AG09319 (cell line): ENCODE data around the gene VRK3.
A peak's percentile ranks its signal among the peaks of the same experiment; 100 is the strongest.

Experiments
- DNase-seq: peaks from one replicate; pipeline ENCODE4 v3.0.0-alpha.2; 2010; ENCODE audit warnings: low read depth; ENCODE audit errors: extremely low read depth
- CTCF ChIP-seq: IDR thresholded peaks from 2 replicates; pipeline ENCODE4 v1.5.1; 2011; ENCODE audit warnings: low read depth, mild to moderate bottlenecking, inconsistent platforms, low read length, moderate library complexity

VRK3 gene

GRCh38 chr19:49987159-49987698 is 37.9 kb downstream of the VRK3 start:
- no peak for TF ChIP-seq CTCF
- peak; percentile 70 for DNase-seq

- TF ChIP-seq CTCF = no peak
- no peak for DNase-seq
Observed at GRCh38 chr19:49986354-49986753, 38.8 kb downstream of the VRK3 start.

GRCh38 chr19:49985871-49986270 is 39.3 kb downstream of the VRK3 start:
- DNase-seq = no peak
- TF ChIP-seq CTCF = no peak

- no peak for TF ChIP-seq CTCF
- no peak for DNase-seq
Observed at GRCh38 chr19:49984491-49984890, 40.7 kb downstream of the VRK3 start.

GRCh38 chr19:49983645-49984229 is 41.4 kb downstream of the VRK3 start:
- TF ChIP-seq CTCF = peak; percentile 78
- peak; percentile 7 for DNase-seq

- no peak for TF ChIP-seq CTCF
- DNase-seq = no peak
Observed at GRCh38 chr19:49981603-49982593, 43.3 kb downstream of the VRK3 start.

- DNase-seq = no peak
Observed at GRCh38 chr19:49978324-49978723, 46.8 kb downstream of the VRK3 start.

More at GRCh38 chr19:49978324-49978723, 46.8 kb downstream of the VRK3 start:
- no peak for TF ChIP-seq CTCF
